GM12878 (cell line): ENCODE measurements around the gene VASP. TPM values are rescaled to one million over a fixed set of nuclear protein-coding genes. Genes with fewer than 3 reads are reported as not detected.

Experiments used
- BACH1 ChIP-seq: fragments of 450-650 bp; IDR thresholded peaks from 2 replicates; pipeline ENCODE4 v1.6.1; 2017; ENCODE audit warnings: mild to moderate bottlenecking, borderline replicate concordance
- CEBPB ChIP-seq, 2 experiments: fragments of 150-350 bp in 1 of 2; IDR thresholded peaks; 2 replicates each; pipeline ENCODE4 v1.6.1; 2012 to 2014; ENCODE audit warnings: low read depth in 2 of 2, low read length in 2 of 2, borderline replicate concordance in 1 of 2, inconsistent platforms in 1 of 2
- CREM ChIP-seq: IDR thresholded peaks from 2 replicates; pipeline ENCODE4 v1.6.1; 2014; ENCODE audit warnings: antibody characterized with exemption, low read depth
- E2F4 ChIP-seq: IDR thresholded peaks from 2 replicates; pipeline ENCODE4 v1.6.1; 2012; ENCODE audit warnings: low read depth, low read length, improper control_type of control experiment
- KAT2A ChIP-seq: conservative IDR thresholded peaks from 2 replicates; pipeline ENCODE4 v1.6.1; 2011; ENCODE audit warnings: low read depth, low read length; ENCODE audit not compliant: control insufficient read depth
- MAX ChIP-seq: IDR thresholded peaks from 2 replicates; pipeline ENCODE4 v1.6.1; 2012; ENCODE audit warnings: low read depth, low read length, improper control_type of control experiment
- MYB ChIP-seq: fragments of 150-350 bp; IDR thresholded peaks from 2 replicates; pipeline ENCODE4 v1.6.1; 2014; ENCODE audit warnings: mild to moderate bottlenecking, low read depth, low read length, borderline replicate concordance
- PML ChIP-seq: IDR thresholded peaks from 2 replicates; pipeline ENCODE4 v1.6.1; 2012; ENCODE audit warnings: low read length, inconsistent platforms
- POLR2AphosphoS5 ChIP-seq: IDR thresholded peaks from 2 replicates; pipeline ENCODE4 v1.6.1; 2011; ENCODE audit warnings: mild to moderate bottlenecking, low read length, inconsistent platforms
- SREBF1 ChIP-seq: IDR thresholded peaks from 2 replicates; pipeline ENCODE4 v1.6.1; 2012; ENCODE audit warnings: mild to moderate bottlenecking, low read length
- TCF12 ChIP-seq: IDR thresholded peaks from 2 replicates; pipeline ENCODE4 v1.6.1; 2011; ENCODE audit warnings: low read depth, mild to moderate bottlenecking, low read length
- YY1 ChIP-seq: IDR thresholded peaks from 2 replicates; pipeline ENCODE4 v1.6.1; 2011; ENCODE audit warnings: low read depth, mild to moderate bottlenecking, low read length
- ZBTB4 ChIP-seq: fragments of 450-650 bp; formaldehyde crosslinking; IDR thresholded peaks from 2 replicates; pipeline ENCODE4 v1.4.0; 2022; ENCODE audit warnings: mild to moderate bottlenecking, moderate library complexity
- ZBTB40 ChIP-seq: fragments of 450-650 bp; IDR thresholded peaks from 2 replicates; pipeline ENCODE4 v1.6.1; 2016; ENCODE audit warnings: mild to moderate bottlenecking, moderate library complexity, borderline replicate concordance
- ZNF384 ChIP-seq: IDR thresholded peaks from 2 replicates; pipeline ENCODE4 v1.6.1; 2012; ENCODE audit warnings: low read depth, mild to moderate bottlenecking, low read length, improper control_type of control experiment, borderline replicate concordance
- ZNF687 ChIP-seq: fragments of 450-650 bp; IDR thresholded peaks from 2 replicates; pipeline ENCODE4 v1.6.1; 2017; ENCODE audit warnings: mild to moderate bottlenecking, moderate library complexity
- polyA plus RNA-seq, 11 experiments: library from polyadenylated mRNA; depleted of rRNA in 4 of 11; unstranded in 6 of 11; stranded (reverse) in 5 of 11; fragments of >200 nt; fragmentation: Nextera tagmentation in 4 of 11; fragmentation: Illumina TruSeq in 1 of 11; extraction: Ambion mirVana in 4 of 11; extraction: Trizol in 1 of 11; gene quantifications; 1 replicate in 1 of 11; 2 replicates in 10 of 11; pipeline versions ENCODE4 v1.2.1 to v1.2.3, GENCODE V29; 2011 to 2016; ENCODE audit warnings: inconsistent platforms in 2 of 11, missing spikeins in 2 of 11, low read depth in 1 of 11
- total RNA-seq, 4 experiments: library from RNA; depleted of rRNA in 3 of 4; stranded (reverse); fragments of >200 nt in 3 of 4; fragmentation: Illumina TruSeq in 1 of 4; extraction: Trizol in 1 of 4; gene quantifications; 2 replicates each; pipeline versions ENCODE4 v1.2.1 to v1.2.3, GENCODE V29; 2013 to 2021

Gene VASP
- total and polyA plus RNA-seq, 10 of the 15 experiments (the other 5 are each of a cell fraction or from before 2014, with no cell fraction given): 19.5 to 298 (median 84.8) TPM

GRCh38 chr19:45523642-45524256 is 16.5 kb downstream of the VASP start (continued):
- TF ChIP-seq CREM (peak; percentile 61; the same call in 1 of the 2 replicates), ZBTB40 (no peak; the same call in 1 of the 2 replicates), MYB (no peak), BACH1 (0 out of 2 replicates have a peak, but pooled peaks have one; percentile 18), ZNF384 (no peak; the same call in 1 of the 2 replicates), ZBTB4 (CRISPR knock-in tag) (no peak), PML (no peak), POLR2AphosphoS5 (no peak; the same call in 1 of the 2 replicates), SREBF1 (peak; percentile 65; the same call in 1 of the 2 replicates), E2F4 (no peak), MAX (peak; percentile 34; the same call in 1 of the 2 replicates), KAT2A (no peak), TCF12 (no peak), YY1 (peak; percentile 68), ZNF687 (no peak), CEBPB (IDR thresholded peaks at IDR 0.05; ENCODE audit: borderline replicate concordance in 1 of 2, low read depth in 2 of 2, low read length in 2 of 2) (no peak)
